Fibroblast of lung (primary cell): ENCODE data around the gene STMN3. TPM values are rescaled to one million over a fixed set of nuclear protein-coding genes. Genes with fewer than 3 reads are reported as not detected.
"Not testable (repeated sequence)": the region's sequence is repeated elsewhere in the genome, so short reads cannot be mapped to it uniquely, and the experiment has no call there.

ENCODE experiments used
- DNase-seq, 2 donors: peaks; one replicate each; pipeline versions ENCODE4 v3.0.0 to v3.0.0-alpha.2; 2010; ENCODE audit warnings: low read depth in 2 of 2
- H2AFZ ChIP-seq: 2 replicates; pipeline ENCODE4 v1.5.1; 2012; ENCODE audit warnings: low read length, control low read depth, inconsistent platforms
- H3K27ac ChIP-seq: 2 replicates; pipeline ENCODE4 v1.5.1; 2011; ENCODE audit warnings: low read length, control low read depth; ENCODE audit not compliant: insufficient read depth
- H3K27me3 ChIP-seq: 2 replicates; pipeline ENCODE4 v1.5.1; 2011; ENCODE audit warnings: mild to moderate bottlenecking, low read length; ENCODE audit not compliant: control insufficient read depth, insufficient read depth
- H3K36me3 ChIP-seq: 2 replicates; pipeline ENCODE4 v1.5.1; 2011; ENCODE audit warnings: low read length; ENCODE audit not compliant: control insufficient read depth, insufficient read depth
- H3K4me1 ChIP-seq: 2 replicates; pipeline ENCODE4 v1.5.1; 2011; ENCODE audit warnings: low read length; ENCODE audit not compliant: control insufficient read depth, insufficient read depth; ENCODE audit errors: extremely low read depth
- H3K4me2 ChIP-seq: 2 replicates; pipeline ENCODE4 v1.5.1; 2011; ENCODE audit warnings: low read length, control low read depth; ENCODE audit not compliant: insufficient read depth; ENCODE audit errors: extremely low read depth
- H3K4me3 ChIP-seq, 4 experiments: fragments of 200-600 bp in 1 of 4; sonication (generic) in 1 of 4; replicated peaks in 1 of 4; 2 replicates each; pipeline ENCODE4 v1.5.1; 2011 to 2016; ENCODE audit warnings: low read length in 4 of 4, low read depth in 3 of 4, mild to moderate bottlenecking in 3 of 4, control low read depth in 2 of 4, inconsistent platforms in 1 of 4, mixed read lengths in 1 of 4; ENCODE audit not compliant: insufficient read depth in 1 of 4; ENCODE audit errors: control extremely low read depth in 1 of 4
- H3K79me2 ChIP-seq: 2 replicates; pipeline ENCODE4 v1.5.1; 2012; ENCODE audit warnings: mild to moderate bottlenecking, low read length, inconsistent platforms; ENCODE audit not compliant: control insufficient read depth, insufficient read depth
- H3K9ac ChIP-seq: 2 replicates; pipeline ENCODE4 v1.5.1; 2011; ENCODE audit warnings: mild to moderate bottlenecking, low read length, control low read depth; ENCODE audit not compliant: insufficient read depth
- H3K9me3 ChIP-seq: 2 replicates; pipeline ENCODE4 v1.5.1; 2012; ENCODE audit warnings: low read depth, low read length; ENCODE audit not compliant: control insufficient read depth, insufficient read depth
- H4K20me1 ChIP-seq: 2 replicates; pipeline ENCODE4 v1.5.1; 2011; ENCODE audit warnings: low read length; ENCODE audit not compliant: control insufficient read depth, insufficient read depth; ENCODE audit errors: extremely low read depth
- CTCF ChIP-seq, 2 donors: IDR thresholded peaks in 1 of 2; conservative IDR thresholded peaks in 1 of 2; 1 replicate in 1 of 2; 2 replicates in 1 of 2; pipeline ENCODE4 v1.5.1; 2011 to 2012; ENCODE audit warnings: low read length in 2 of 2, control low read depth in 1 of 2, inconsistent platforms in 1 of 2, low read depth in 1 of 2, mild to moderate bottlenecking in 1 of 2
- EZH2 ChIP-seq: IDR thresholded peaks from 2 replicates; pipeline ENCODE4 v1.5.1; 2012; ENCODE audit warnings: low read length, control low read depth, mild to moderate bottlenecking; ENCODE audit errors: missing control alignments
- polyA plus RNA-seq, 2 donors: library from polyadenylated mRNA; depleted of rRNA in 1 of 2; stranded (reverse) in 1 of 2; unstranded in 1 of 2; fragments of >200 nt; gene quantifications; 2 replicates each; pipeline ENCODE4 v1.2.1, GENCODE V29; 2011 to 2012; ENCODE audit warnings: missing spikeins in 1 of 2
- total RNA-seq: library from RNA; depleted of rRNA; stranded (reverse); fragments of >200 nt; gene quantifications from 2 replicates; pipeline ENCODE4 v1.2.1, GENCODE V29; 2014

STMN3 gene
- total and polyA plus RNA-seq, 2 donors (not counting 1 experiment from before 2014, with no cell fraction given) = 3.7 to 34.3 TPM

- Histone ChIP-seq H3K27ac (no peak overlapping the region), H3K9me3 (no peaks in the 10 kb centered on the region), H2AFZ (no peak overlapping the region), H3K9ac (no peak overlapping the region), H3K4me2 (no peak overlapping the region), H3K4me3 (no peak overlapping the region), H3K36me3 (peaks cover 20% of the 10 kb centered on the region), H3K79me2 (peaks cover 34% of the 10 kb centered on the region), H3K4me1 (peaks cover 7% of the 10 kb centered on the region), H4K20me1 (no peaks in the 10 kb centered on the region), H3K27me3 (no peaks in the 10 kb centered on the region)
- no peak for DNase-seq
- TF ChIP-seq CTCF (conservative IDR thresholded peaks at IDR 0.05 in 1 of 2, IDR thresholded peaks at IDR 0.05 in 1 of 2; ENCODE audit: low read depth in 1 of 2, low read length in 2 of 2) (no peak), EZH2 (no peak)
Observed at GRCh38 chr20:63660622-63661021, 7.4 kb upstream of the STMN3 start.

GRCh38 chr20:63660174-63660573 is 7.0 kb upstream of the STMN3 start:
- not testable (repeated sequence) for H4K20me1 ChIP-seq, H3K9ac ChIP-seq

GRCh38 chr20:63659370-63659769 is 6.1 kb upstream of the STMN3 start:
- H3K9ac ChIP-seq = peak overlapping the region; percentile 71
- DNase-seq = no peak
- H3K27me3 ChIP-seq = no peaks in the 10 kb centered on the region
- H3K4me2 ChIP-seq = peak overlapping the region; percentile 86
- no peaks in the 10 kb centered on the region for H4K20me1 ChIP-seq
- peaks cover 15% of the 10 kb centered on the region for H3K36me3 ChIP-seq
- H3K79me2 ChIP-seq = peaks cover 31% of the 10 kb centered on the region
- peaks cover 7% of the 10 kb centered on the region for H3K4me1 ChIP-seq
- peak overlapping the region; percentile 72 to 75 (median 74) for H3K4me3 ChIP-seq
- TF ChIP-seq CTCF (conservative IDR thresholded peaks at IDR 0.05 in 1 of 2, IDR thresholded peaks at IDR 0.05 in 1 of 2; ENCODE audit: low read depth in 1 of 2, low read length in 2 of 2) = no peak
- no peak for TF ChIP-seq EZH2
- H3K27ac ChIP-seq = peak overlapping the region; percentile 83
- H3K9me3 ChIP-seq = no peaks in the 10 kb centered on the region
- no peak overlapping the region for H2AFZ ChIP-seq

More at GRCh38 chr20:63660174-63660573, 7.0 kb upstream of the STMN3 start:
- H3K4me3 ChIP-seq, DNase-seq, H3K4me1 ChIP-seq, H3K9me3 ChIP-seq, H3K27me3 ChIP-seq, H3K27ac ChIP-seq, H3K4me2 ChIP-seq, H2AFZ ChIP-seq: not testable (repeated sequence)
- peaks cover 17% of the 10 kb centered on the region for H3K36me3 ChIP-seq
- peaks cover 34% of the 10 kb centered on the region for H3K79me2 ChIP-seq
